ENCODE results near the gene RNF17.

The RNF17 gene

GRCh38 chr13:24858953-24859352 is 95.0 kb downstream of the RNF17 start:
- no peak for DNase-seq (ENCODE audit: low read depth)

- DNase-seq (ENCODE audit: low read depth) = no peak
Observed at GRCh38 chr13:24860770-24861169, 96.8 kb downstream of the RNF17 start.

- DNase-seq (ENCODE audit: low read depth) = no peak
Observed at GRCh38 chr13:24861617-24862362, 97.8 kb downstream of the RNF17 start.

GRCh38 chr13:24863748-24864540 is 100.0 kb downstream of the RNF17 start:
- DNase-seq (ENCODE audit: low read depth) = no peak

- no peak for DNase-seq (ENCODE audit: low read depth)
Observed at GRCh38 chr13:24864579-24864978, 100.6 kb downstream of the RNF17 start.

- DNase-seq (ENCODE audit: low read depth) = no peak
Observed at GRCh38 chr13:24865163-24865953, 101.4 kb downstream of the RNF17 start.

GRCh38 chr13:24866488-24866887 is 102.5 kb downstream of the RNF17 start:
- DNase-seq (ENCODE audit: low read depth) = no peak

GRCh38 chr13:24868874-24869273 is 104.9 kb downstream of the RNF17 start:
- no peak for DNase-seq (ENCODE audit: low read depth)

GRCh38 chr13:24870380-24870760 is 106.4 kb downstream of the RNF17 start:
- DNase-seq (ENCODE audit: low read depth) = no peak

GRCh38 chr13:24875566-24875965 is 111.6 kb downstream of the RNF17 start:
- no peak for DNase-seq (ENCODE audit: low read depth)

GRCh38 chr13:24877531-24877930 is 113.6 kb downstream of the RNF17 start:
- DNase-seq (ENCODE audit: low read depth) = no peak

GRCh38 chr13:24878340-24878739 is 114.4 kb downstream of the RNF17 start:
- DNase-seq (ENCODE audit: low read depth) = no peak

GRCh38 chr13:24882665-24883064 is 118.7 kb downstream of the RNF17 start:
- DNase-seq (ENCODE audit: low read depth) = no peak

- DNase-seq (ENCODE audit: low read depth) = no peak
Observed at GRCh38 chr13:24887759-24888158, 123.8 kb downstream of the RNF17 start.

- DNase-seq (ENCODE audit: low read depth) = no peak
Observed at GRCh38 chr13:24888291-24888931, 124.4 kb downstream of the RNF17 start.

- no peak for DNase-seq (ENCODE audit: low read depth)
Observed at GRCh38 chr13:24890256-24890655, 126.3 kb downstream of the RNF17 start.

- no peak for DNase-seq (ENCODE audit: low read depth)
Observed at GRCh38 chr13:24891476-24892108, 127.6 kb downstream of the RNF17 start.

GRCh38 chr13:24892829-24893228 is 128.9 kb downstream of the RNF17 start:
- no peak for DNase-seq (ENCODE audit: low read depth)

GRCh38 chr13:24893863-24894262 is 129.9 kb downstream of the RNF17 start:
- no peak for DNase-seq (ENCODE audit: low read depth)

- DNase-seq (ENCODE audit: low read depth) = no peak
Observed at GRCh38 chr13:24894277-24894971, 130.5 kb downstream of the RNF17 start.

GRCh38 chr13:24894972-24895300 is 131.0 kb downstream of the RNF17 start:
- DNase-seq (ENCODE audit: low read depth) = no peak

Measured in GM04504 (cell line).